ELF-1 (cell line): Measurements from ENCODE around the gene CHMP4A.
A peak's percentile ranks its signal among the peaks of the same experiment; 100 is the strongest.
"Not testable (repeated sequence)": the region's sequence is repeated elsewhere in the genome, so short reads cannot be mapped to it uniquely, and the experiment has no call there.

Source experiments
- DNase-seq: peaks from one replicate; pipeline ENCODE4 v3.0.0-alpha.2; 2016; ENCODE audit warnings: low read depth, low spot score

Gene CHMP4A

DNA sequence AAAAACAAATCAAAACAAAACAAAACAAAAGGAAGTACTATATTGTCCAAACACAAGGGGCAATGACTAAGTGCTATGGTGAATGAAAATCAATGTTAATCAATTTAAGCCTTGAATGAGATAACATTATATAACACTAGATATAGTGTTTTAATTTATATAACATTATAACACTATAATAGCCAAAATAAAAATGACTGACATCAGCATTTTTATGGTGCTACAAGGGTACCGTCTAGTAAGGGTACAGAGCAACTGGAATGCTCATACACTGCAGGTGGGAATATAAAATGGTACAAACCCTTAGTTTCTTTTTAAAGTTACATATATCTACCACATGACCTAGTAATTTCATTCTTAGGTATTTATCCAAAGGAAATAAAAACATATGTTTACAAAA lies 13.2 kb upstream of the CHMP4A start:
- DNase-seq, result no peak

DNA sequence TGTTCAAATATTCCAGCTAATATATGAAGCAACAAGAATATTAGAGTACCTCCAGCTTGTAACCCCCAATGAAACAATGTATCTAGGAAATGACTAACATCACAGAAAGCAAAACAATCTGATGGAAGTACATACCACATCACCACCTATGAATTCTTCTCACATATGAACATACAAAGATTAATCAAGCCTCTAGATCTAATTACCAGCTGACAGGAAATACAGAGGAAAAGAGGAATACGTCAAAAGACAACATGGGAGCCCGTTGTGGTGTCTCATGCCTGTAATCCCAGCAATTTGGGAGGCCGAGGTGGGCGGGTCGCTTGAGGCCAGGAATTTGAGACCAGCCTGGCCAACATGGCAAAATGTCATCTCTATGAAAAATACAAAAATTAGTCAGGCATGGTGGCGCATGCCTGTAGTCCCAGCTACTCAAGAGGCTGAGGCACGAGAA lies 11.4 kb upstream of the CHMP4A start:
- no peak for DNase-seq

- not testable (repeated sequence) for DNase-seq
Observed at GRCh38 chr14:24222987-24223386, 9.7 kb upstream of the CHMP4A start.

GRCh38 chr14:24219521-24219920 lies 6.2 kb upstream of the CHMP4A start:
- no peak for DNase-seq

- no peak for DNase-seq
Observed at GRCh38 chr14:24219080-24219479, 5.8 kb upstream of the CHMP4A start.

DNA sequence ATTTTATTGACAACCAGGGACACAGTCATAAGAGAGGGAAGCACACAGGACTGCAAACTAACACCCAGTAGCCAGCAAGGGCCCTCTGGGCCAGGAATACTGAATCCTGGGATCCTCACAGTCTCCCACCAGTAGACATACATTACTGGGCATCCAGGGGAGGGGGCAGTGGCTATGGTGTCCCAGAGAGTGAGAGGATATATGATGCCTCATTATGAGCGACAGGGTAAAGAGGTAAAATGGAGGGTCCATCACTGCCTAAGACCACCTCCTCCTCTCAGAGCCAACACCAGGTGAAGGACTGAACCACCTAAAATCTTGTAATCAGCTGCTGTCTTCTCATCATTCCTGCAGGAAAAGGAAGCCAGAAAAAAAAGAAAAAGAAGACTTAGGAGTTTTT lies 3.6 kb upstream of the CHMP4A start:
- not testable (repeated sequence) for DNase-seq

- no peak for DNase-seq
Observed at GRCh38 chr14:24216345-24216699, 3.0 kb upstream of the CHMP4A start.

DNA sequence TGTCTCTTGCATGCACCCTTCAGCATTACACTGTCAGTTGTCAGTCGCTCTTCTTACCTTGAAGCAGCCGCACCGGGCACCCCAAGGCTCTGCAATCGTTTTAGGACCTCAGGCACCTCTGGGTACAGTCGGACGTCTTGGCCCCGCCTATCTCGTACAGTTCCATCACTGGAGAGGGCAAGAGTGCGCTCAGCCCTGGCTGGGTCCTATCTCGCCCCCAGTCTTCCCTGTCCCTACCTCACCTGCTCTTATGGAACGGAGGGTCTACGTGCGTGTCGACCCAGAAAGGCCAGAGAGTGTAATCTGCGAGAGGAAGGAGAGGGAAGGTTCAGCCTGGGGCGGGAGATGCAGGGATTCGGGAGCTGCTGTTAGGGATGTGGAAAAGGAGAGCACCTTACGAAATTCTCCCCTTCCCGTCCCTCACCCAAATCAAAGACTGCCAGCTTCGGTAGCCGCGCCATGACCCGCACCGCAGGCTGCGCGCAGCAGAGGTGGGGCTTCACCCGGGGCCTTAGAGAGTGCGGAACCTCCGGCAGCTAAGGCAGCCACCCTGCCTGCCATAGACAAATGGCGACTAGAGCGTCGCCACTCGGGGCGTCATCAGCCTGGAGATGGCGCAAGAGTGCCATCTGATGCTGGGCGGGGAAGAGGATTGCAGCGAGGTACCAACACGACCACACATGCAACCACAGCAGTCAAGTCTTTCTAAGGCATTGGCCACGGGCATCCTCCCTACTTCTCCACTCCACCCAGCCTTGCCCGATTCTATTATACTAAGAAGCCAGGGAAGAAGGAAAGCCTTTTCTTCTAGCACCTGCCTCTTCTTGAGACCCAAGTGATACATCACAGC lies 2.4 kb upstream of the CHMP4A start, which contains the start of gene MDP1:
MDP1 (minus strand) TSS at position 572 of the 850 bp plus-strand sequence; CDS start at position 461, 111 bp downstream.
- peak; percentile 91 for DNase-seq

- DNase-seq, result no peak
Observed at GRCh38 chr14:24213866-24214662, 776 bp upstream of the CHMP4A start.

DNA sequence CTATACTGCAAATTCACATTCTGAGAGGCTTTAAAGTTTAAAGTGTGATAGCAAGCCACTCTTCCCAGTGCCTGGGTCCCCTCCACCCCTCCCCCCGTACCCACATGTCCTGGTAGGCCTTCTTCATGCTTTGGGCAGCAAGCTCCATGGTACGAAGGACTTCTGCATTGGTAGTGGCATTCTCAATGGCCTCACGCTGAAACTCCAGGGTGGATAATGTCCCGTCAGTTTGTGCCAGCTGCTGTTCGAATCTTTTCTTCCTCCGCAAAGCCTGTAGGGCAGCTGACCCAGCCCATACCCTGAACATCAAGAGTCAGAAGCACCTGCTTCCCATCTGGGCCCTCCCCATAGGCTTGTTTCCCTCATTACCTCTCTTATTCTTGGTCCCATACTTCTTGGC lies 2.0 kb downstream of the CHMP4A start:
- no peak for DNase-seq

GRCh38 chr14:24207625-24208024 lies 5.7 kb downstream of the CHMP4A start:
- DNase-seq, result no peak

GRCh38 chr14:24207104-24207551 lies 6.2 kb downstream of the CHMP4A start:
- no peak for DNase-seq

DNA sequence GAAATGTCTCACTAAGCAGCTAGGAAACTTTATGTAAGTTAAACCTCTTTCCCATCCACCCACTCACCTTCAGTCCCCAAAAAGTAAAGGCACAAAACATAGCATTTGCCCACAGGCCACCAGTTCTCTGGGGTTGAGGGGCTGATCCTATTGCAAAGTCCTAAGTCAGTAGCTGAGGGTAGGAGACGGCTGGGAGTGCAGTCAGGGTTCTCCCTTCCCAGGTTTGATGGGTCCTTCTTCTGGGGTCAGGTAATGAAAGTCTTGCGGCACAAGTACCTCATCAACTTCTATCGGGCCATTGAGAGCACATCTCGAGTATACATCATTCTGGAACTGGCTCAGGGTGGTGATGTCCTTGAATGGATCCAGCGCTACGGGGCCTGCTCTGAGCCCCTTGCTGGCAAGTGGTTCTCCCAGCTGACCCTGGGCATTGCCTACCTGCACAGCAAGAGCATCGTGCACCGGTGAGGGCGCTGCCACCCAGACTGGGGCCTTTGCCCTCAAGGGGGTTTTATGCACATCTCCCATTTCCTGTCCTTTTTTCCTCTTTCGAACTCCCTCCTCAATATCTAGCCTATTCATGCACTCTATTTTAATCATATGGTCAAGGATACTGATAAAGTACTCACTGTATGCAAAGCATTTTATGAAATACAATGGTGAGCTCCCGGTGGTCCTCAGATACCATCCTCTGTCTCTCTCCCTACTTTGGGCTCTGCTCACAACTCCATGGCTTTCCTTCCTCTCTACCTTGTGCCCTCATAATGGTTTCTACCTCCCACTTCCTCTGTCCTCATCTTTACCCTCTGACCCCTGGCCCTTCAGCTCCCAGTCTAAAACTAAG lies 6.8 kb downstream of the CHMP4A start:
- no peak for DNase-seq

DNA sequence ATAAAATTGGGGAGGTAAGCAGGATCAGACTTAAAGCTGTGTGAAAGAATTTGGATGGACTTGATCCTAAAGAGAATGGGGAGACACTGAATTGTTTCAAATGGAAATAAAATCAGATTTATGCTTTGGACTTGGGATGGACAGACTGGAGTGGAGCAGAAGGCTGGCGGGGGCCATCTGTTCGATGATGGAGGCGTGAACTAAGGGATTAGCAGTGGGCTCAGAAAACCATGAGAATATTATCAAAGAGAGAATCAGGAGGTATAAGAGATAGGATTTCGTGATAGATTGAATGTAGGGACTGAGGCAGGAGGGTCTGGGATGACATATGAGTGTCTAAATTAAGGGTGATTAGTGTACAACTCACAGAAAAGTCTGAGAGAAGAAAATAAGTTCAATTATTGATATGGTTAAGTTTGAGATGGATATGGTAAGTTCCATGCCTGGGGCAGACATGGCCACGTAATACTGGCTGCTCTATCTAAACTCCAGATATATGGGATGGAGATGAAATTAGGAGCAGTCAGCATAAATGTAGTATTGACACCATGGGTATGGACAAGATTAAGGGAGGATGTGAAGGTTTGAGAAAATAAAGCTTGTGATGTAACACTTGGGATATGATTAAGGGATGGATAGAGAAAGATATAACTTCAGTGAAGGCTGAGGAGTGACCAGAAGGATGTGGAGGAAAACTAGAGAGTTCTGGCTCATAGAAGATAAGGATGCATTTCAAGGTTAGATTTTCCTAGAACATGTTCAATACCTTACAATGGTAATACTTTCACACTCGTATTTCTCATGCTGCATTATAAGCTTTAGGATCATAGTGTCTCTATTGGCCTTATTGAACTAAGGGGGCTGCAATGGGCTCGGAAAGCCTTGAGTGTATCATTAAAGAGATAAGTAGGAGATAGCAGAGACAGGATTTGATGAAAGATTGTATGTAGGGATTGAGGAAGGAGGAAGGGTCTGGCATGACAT lies 8.8 kb downstream of the CHMP4A start:
- DNase-seq, result no peak

DNA sequence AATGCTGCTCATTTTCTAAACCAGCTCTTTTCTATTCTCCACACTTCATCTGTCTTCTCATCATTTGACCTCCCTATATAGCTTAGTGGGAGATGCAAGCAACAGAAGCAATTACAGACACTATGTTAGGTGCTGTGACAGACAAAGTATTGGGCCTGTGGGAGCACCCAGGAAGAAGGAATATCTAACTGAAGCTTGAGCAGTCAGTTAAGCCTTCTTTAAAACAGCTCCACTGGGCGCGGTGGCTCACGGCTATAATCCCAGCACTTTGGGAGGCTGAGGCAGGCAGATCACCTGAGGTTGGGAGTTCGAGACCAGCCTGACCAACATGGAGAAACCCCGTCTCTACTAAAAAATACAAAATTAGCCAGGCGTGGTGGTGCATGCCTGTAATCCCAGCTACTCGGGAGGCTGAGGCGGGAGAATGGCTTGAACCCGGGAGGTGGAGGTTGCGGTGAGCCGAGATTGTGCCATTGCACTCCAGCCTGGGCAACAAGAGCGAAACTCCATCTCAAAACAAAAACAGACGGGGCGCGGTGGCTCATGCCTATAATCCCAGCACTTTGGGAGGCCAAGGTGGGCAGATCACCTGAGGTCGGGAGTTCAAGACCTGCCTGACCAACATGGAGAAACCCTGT lies 9.9 kb downstream of the CHMP4A start:
- DNase-seq, result not testable (repeated sequence)

GRCh38 chr14:24202538-24202937 lies 10.8 kb downstream of the CHMP4A start:
- peak; percentile 35 for DNase-seq

GRCh38 chr14:24198814-24199524 lies 14.3 kb downstream of the CHMP4A start:
- DNase-seq, result no peak

- no peak for DNase-seq
Observed at GRCh38 chr14:24197056-24197450, 16.2 kb downstream of the CHMP4A start.
